HEK293T (cell line): Measurements from ENCODE around the gene SPRR1A.

Experiments used
- CTCF ChIA-PET: fragments of 350-600 bp; formaldehyde crosslinking; extraction: SDS; loops from one replicate; lab custom pipeline; 2021; ENCODE audit warnings: antibody characterized with exemption, inconsistent platforms; lab: Yijun Ruan, JAX
- POLR2A ChIA-PET: fragments of 350-600 bp; formaldehyde crosslinking; extraction: SDS; loops from one replicate; lab custom pipeline; 2020; ENCODE audit warnings: antibody characterized with exemption, inconsistent platforms; lab: Yijun Ruan, JAX
- DNase-seq: peaks from one replicate; pipeline ENCODE4 v3.0.0; 2012; ENCODE audit warnings: mixed read lengths; ENCODE audit errors: extremely low spot score
- ARNT ChIP-seq: fragments of 450-650 bp; IDR thresholded peaks from 2 replicates; pipeline ENCODE4 v1.6.1; 2017; ENCODE audit warnings: mild to moderate bottlenecking
- BHLHE40 ChIP-seq: fragments of 450-650 bp; IDR thresholded peaks from 2 replicates; pipeline ENCODE4 v1.6.1; 2016; ENCODE audit warnings: mild to moderate bottlenecking, moderate library complexity, borderline replicate concordance
- CTBP1 ChIP-seq: fragments of 450-650 bp; IDR thresholded peaks from 2 replicates; pipeline ENCODE4 v1.6.1; 2016; ENCODE audit warnings: borderline replicate concordance
- ELF4 ChIP-seq: fragments of 450-650 bp; IDR thresholded peaks from 2 replicates; pipeline ENCODE4 v1.6.1; 2017; ENCODE audit warnings: antibody characterized with exemption
- FOXA1 ChIP-seq: fragments of 450-650 bp; IDR thresholded peaks from 2 replicates; pipeline ENCODE4 v1.6.1; 2016; ENCODE audit warnings: mild to moderate bottlenecking
- FOXK2 ChIP-seq: fragments of 450-650 bp; IDR thresholded peaks from 2 replicates; pipeline ENCODE4 v1.6.1; 2016; ENCODE audit warnings: mild to moderate bottlenecking
- FOXM1 ChIP-seq: fragments of 450-650 bp; IDR thresholded peaks from 2 replicates; pipeline ENCODE4 v1.6.1; 2017; ENCODE audit warnings: mild to moderate bottlenecking, borderline replicate concordance
- HDGF ChIP-seq: fragments of 450-650 bp; IDR thresholded peaks from 2 replicates; pipeline ENCODE4 v1.6.1; 2017; ENCODE audit warnings: antibody characterized with exemption, borderline replicate concordance
- L3MBTL2 ChIP-seq: fragments of 450-650 bp; conservative IDR thresholded peaks from 2 replicates; pipeline ENCODE4 v1.6.1; 2016; ENCODE audit warnings: mild to moderate bottlenecking
- LEF1 ChIP-seq: fragments of 450-650 bp; IDR thresholded peaks from 2 replicates; pipeline ENCODE4 v1.6.1; 2017; ENCODE audit warnings: mild to moderate bottlenecking, borderline replicate concordance
- NFRKB ChIP-seq: fragments of 450-650 bp; IDR thresholded peaks from 2 replicates; pipeline ENCODE4 v1.6.1; 2016; ENCODE audit warnings: mild to moderate bottlenecking, moderate library complexity
- PKNOX1 ChIP-seq: fragments of 450-650 bp; IDR thresholded peaks from 2 replicates; pipeline ENCODE4 v1.6.1; 2016
- SP1 ChIP-seq: fragments of 450-650 bp; IDR thresholded peaks from 2 replicates; pipeline ENCODE4 v1.6.1; 2017
- SUZ12 ChIP-seq: fragments of 450-650 bp; IDR thresholded peaks from 2 replicates; pipeline ENCODE4 v1.6.1; 2016; ENCODE audit warnings: mild to moderate bottlenecking
- TARDBP ChIP-seq: fragments of 450-650 bp; IDR thresholded peaks from 2 replicates; pipeline ENCODE4 v1.6.1; 2016
- ZNF384 ChIP-seq: fragments of 450-650 bp; IDR thresholded peaks from 2 replicates; pipeline ENCODE4 v1.6.1; 2016

SPRR1A gene

GRCh38 chr1:152983234-152983633, 647 bp upstream of the SPRR1A start:
- DNase-seq, result no peak
- ChIA-PET POLR2A (no interaction called here), CTCF (no interaction called here)
- TF ChIP-seq ELF4 (no peak), ZNF384 (no peak), HDGF (no peak), ARNT (no peak), LEF1 (no peak), CTBP1 (no peak), FOXK2 (no peak), SUZ12 (no peak), PKNOX1 (no peak), NFRKB (no peak), BHLHE40 (no peak), L3MBTL2 (no peak), FOXM1 (no peak), TARDBP (no peak), FOXA1 (no peak), SP1 (no peak)

- ChIA-PET POLR2A (no interaction called here), CTCF (no interaction called here)
- no peak for TF ChIP-seq L3MBTL2
- no peak for TF ChIP-seq LEF1
- no peak for TF ChIP-seq FOXM1
- TF ChIP-seq NFRKB, result no peak
- no peak for TF ChIP-seq FOXA1
- TF ChIP-seq PKNOX1, result no peak
- no peak for TF ChIP-seq SUZ12
- TF ChIP-seq ELF4, result no peak
- TF ChIP-seq ZNF384, result no peak
- no peak for TF ChIP-seq TARDBP
- no peak for TF ChIP-seq CTBP1
- no peak for TF ChIP-seq FOXK2
- no peak for DNase-seq
These were observed 2.7 kb downstream of the SPRR1A start for GRCh38 chr1:152986578-152986977.

GRCh38 chr1:152993186-152993585, 9.3 kb downstream of the SPRR1A start:
- no peak for TF ChIP-seq ARNT
- TF ChIP-seq HDGF, result no peak
- TF ChIP-seq LEF1, result no peak
- no peak for TF ChIP-seq SP1
- no peak for TF ChIP-seq SUZ12
- ChIA-PET POLR2A (no interaction called here), CTCF (no interaction called here)
- DNase-seq, result no peak

GRCh38 chr1:152995842-152996241, 12.0 kb downstream of the SPRR1A start:
- DNase-seq, result no peak
- ChIA-PET CTCF (no interaction called here), POLR2A (no interaction called here)
- TF ChIP-seq TARDBP (no peak), ZNF384 (no peak), PKNOX1 (no peak), LEF1 (no peak), L3MBTL2 (no peak), ELF4 (no peak), CTBP1 (no peak), FOXM1 (no peak), HDGF (no peak), ARNT (no peak), SUZ12 (no peak), BHLHE40 (no peak), NFRKB (no peak), FOXK2 (no peak), SP1 (no peak), FOXA1 (no peak)

GRCh38 chr1:152996633-152997400, 12.9 kb downstream of the SPRR1A start:
- CTCF ChIA-PET, result no interaction called here
- TF ChIP-seq SP1 (no peak), SUZ12 (no peak), ELF4 (no peak), FOXA1 (no peak), PKNOX1 (no peak), ARNT (no peak), LEF1 (no peak), FOXM1 (no peak), BHLHE40 (no peak), NFRKB (no peak), HDGF (no peak), CTBP1 (no peak), L3MBTL2 (no peak), FOXK2 (no peak), TARDBP (no peak)
- no peak for DNase-seq
- POLR2A ChIA-PET, result no interaction called here

GRCh38 chr1:152997901-152998300, 14.0 kb downstream of the SPRR1A start:
- ChIA-PET POLR2A (no interaction called here), CTCF (no interaction called here)
- no peak for DNase-seq
- TF ChIP-seq TARDBP (no peak), FOXM1 (no peak), FOXA1 (no peak)
